Transverse colon (tissue), 4 donors: Measurements from ENCODE around the gene BCL11B. TPM values are rescaled to one million over a fixed set of nuclear protein-coding genes. Genes with fewer than 3 reads are reported as not detected.

Source experiments
- DNase-seq: peaks from one replicate; pipeline ENCODE4 v3.0.0-alpha.2; 2019
- H3K27ac ChIP-seq, 4 donors: fragments of 200-600 bp; sonication (generic); 2 replicates each; pipeline ENCODE4 v1.5.1; 2016 to 2018; ENCODE audit warnings: inconsistent platforms in 4 of 4
- H3K27me3 ChIP-seq: fragments of 200-600 bp; sonication (generic); 2 replicates; pipeline ENCODE4 v1.5.1; 2017; ENCODE audit warnings: inconsistent platforms
- H3K36me3 ChIP-seq, 4 donors: fragments of 200-600 bp; sonication (generic); 2 replicates each; pipeline ENCODE4 v1.5.1; 2017 to 2019; ENCODE audit warnings: inconsistent platforms in 4 of 4
- H3K4me1 ChIP-seq, 4 donors: fragments of 200-600 bp; sonication (generic); 2 replicates each; pipeline ENCODE4 v1.5.1; 2017 to 2020; ENCODE audit warnings: inconsistent platforms in 4 of 4
- H3K4me3 ChIP-seq, 4 donors: fragments of 200-600 bp; sonication (generic); 1 replicate in 1 of 4; 2 replicates in 3 of 4; pipeline versions ENCODE4 v1.5.1 to v1.6.1; 2017 to 2019; ENCODE audit warnings: inconsistent platforms in 4 of 4
- H3K9me3 ChIP-seq, 2 donors: fragments of 200-600 bp; sonication (generic); 2 replicates each; pipeline ENCODE4 v1.5.1; 2017 to 2019; ENCODE audit warnings: inconsistent platforms in 2 of 2
- EP300 ChIP-seq: sonication (generic); formaldehyde crosslinking; IDR thresholded peaks from one replicate; pipeline ENCODE4 v1.6.1; 2017; ENCODE audit warnings: antibody characterized with exemption, low read depth
- POLR2A ChIP-seq: fragments of 450-650 bp; IDR thresholded peaks from one replicate; pipeline ENCODE4 v1.6.1; 2016; ENCODE audit warnings: antibody characterized with exemption, mild to moderate bottlenecking, moderate library complexity
- POLR2AphosphoS5 ChIP-seq, 3 donors: sonication (generic); formaldehyde crosslinking; IDR thresholded peaks; one replicate each; pipeline ENCODE4 v1.6.1; 2016; ENCODE audit warnings: antibody characterized with exemption in 3 of 3
- WGBS, 2 donors: methylation state at CpG; one replicate each; pipeline ENCODE4 v1.1.5; 2018; ENCODE audit warnings: low coverage in 1 of 2; 5-methylcytosine and 5-hydroxymethylcytosine counted together
- in situ Hi-C, 4 donors: fragments of 200-750 bp; cut with MboI; loops; one replicate each; pipeline versions ENCODE4 v1.15.0 to v1.15.1; 2017; ENCODE audit warnings: low sequenced_read_pairs in 3 of 4, low pct_ligation_motif_present in 1 of 4, low pct_unique_long_range_greater_than_20kb in 1 of 4
- intact Hi-C: fragments of 100-400 bp; cut with DNase I; formaldehyde crosslinking; loops from one replicate; pipeline ENCODE4 v1.15.1; 2023; ENCODE audit warnings: low total_unique reads
- total RNA-seq, 4 donors: library from RNA; depleted of rRNA; stranded (reverse); fragments of >200 nt; gene quantifications; one replicate each; pipeline ENCODE4 v1.1.0, GENCODE V29; 2016
- TF ChIP-seq, protein P1 (sequence below), 5 experiments: fragments of 200-600 bp in 3 of 5; fragments of 450-650 bp in 2 of 5; sonication (generic) in 3 of 5; IDR thresholded peaks; 1 replicate in 2 of 5; 2 replicates in 3 of 5; pipeline ENCODE4 v1.5.1; 2016 to 2017; ENCODE audit warnings: antibody characterized with exemption in 5 of 5, inconsistent platforms in 3 of 5, mild to moderate bottlenecking in 2 of 5, moderate library complexity in 1 of 5

BCL11B gene
- total RNA-seq, 4 donors from 2014 or later = 0.37 to 4.8 (median 3.7) TPM

DNA sequence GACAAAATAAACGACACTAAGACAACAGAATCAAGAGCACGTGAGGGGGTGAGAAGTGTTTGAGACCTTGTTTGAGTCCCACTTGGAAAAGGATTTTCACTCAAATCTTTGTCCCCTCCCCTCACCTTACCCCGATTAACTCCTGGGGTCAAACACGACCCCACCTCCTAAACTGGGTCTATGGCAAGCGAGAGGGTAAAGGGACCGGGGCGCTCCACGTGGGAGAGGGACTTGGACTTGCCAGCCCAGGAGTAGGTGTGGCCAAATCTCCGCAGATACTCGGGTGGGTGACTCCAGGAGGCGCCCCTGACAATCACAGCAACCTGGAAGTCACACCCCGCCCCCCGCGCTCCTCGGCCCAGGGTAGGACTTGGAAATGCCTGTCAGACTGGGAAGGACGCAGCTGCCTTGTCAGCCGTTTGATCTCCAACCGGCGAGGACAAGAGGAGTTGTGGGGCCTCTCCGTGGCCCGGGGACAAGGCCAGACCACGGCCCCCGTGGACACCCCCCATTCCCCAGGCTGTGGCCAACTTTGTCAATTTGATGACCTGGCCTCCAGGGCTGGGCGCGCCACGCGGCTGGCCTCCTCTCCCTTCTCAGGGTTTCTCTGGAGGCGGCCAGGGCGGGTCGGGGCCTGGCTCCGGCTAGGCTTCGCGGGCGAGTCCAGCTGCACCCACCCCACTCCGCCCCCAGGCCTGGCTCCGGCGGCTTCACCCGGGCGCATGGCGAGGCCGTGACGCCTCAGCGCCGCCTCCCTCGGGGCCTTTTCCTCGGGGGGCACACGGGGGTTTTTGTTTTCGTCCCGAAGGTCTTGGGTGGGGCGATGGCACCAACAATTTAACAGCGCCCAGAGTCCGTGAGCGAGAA is 1.1 kb upstream of the BCL11B start:
- TF ChIP-seq, protein P1, sequence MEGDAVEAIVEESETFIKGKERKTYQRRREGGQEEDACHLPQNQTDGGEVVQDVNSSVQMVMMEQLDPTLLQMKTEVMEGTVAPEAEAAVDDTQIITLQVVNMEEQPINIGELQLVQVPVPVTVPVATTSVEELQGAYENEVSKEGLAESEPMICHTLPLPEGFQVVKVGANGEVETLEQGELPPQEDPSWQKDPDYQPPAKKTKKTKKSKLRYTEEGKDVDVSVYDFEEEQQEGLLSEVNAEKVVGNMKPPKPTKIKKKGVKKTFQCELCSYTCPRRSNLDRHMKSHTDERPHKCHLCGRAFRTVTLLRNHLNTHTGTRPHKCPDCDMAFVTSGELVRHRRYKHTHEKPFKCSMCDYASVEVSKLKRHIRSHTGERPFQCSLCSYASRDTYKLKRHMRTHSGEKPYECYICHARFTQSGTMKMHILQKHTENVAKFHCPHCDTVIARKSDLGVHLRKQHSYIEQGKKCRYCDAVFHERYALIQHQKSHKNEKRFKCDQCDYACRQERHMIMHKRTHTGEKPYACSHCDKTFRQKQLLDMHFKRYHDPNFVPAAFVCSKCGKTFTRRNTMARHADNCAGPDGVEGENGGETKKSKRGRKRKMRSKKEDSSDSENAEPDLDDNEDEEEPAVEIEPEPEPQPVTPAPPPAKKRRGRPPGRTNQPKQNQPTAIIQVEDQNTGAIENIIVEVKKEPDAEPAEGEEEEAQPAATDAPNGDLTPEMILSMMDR (IDR thresholded peaks at IDR 0.05) = peak in 1 of 5 experiments; percentile 10
- no peak for TF ChIP-seq POLR2AphosphoS5 (IDR thresholded peaks at IDR 0.05)
- peak; percentile 63 for DNase-seq
- H3K4me1 ChIP-seq = peaks cover 12 to 44% (median 43%) of the 10 kb centered on the region in 4 donors
- in situ Hi-C loops = loop anchor here in 3 of 4 donors (25.0 kb wide), 3 partner anchors 1111 to 1286 kb away; no protein-coding TSS in a partner anchor
- H3K36me3 ChIP-seq = no peaks in the 10 kb centered on the region
- WGBS, 2 donors = 2 to 5% methylated on average over 3 to 40 of the region's 53 CpGs
- H3K4me3 ChIP-seq = peak overlapping the region in 3 of 4 donors; percentile 48 to 67 (median 66)
- H3K9me3 ChIP-seq = no peaks in the 10 kb centered on the region
- H3K27ac ChIP-seq = peak overlapping the region; percentile 77 to 87 (median 82)
- peaks cover 70% of the 10 kb centered on the region for H3K27me3 ChIP-seq
- intact Hi-C loops = no loop called here

DNA sequence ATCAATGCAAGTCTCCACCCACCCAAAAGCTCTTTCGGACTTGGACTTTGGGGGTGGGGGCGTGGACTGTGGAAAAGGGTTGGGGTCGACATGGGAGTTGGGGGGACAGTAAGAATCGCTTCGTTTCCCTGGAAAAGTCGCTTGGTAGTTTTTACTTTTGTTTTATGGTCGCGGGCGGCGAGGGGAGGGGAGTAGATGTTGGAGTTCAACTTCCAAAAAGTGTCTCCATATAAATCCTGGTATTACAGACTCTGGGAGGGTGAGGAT is 568 bp upstream of the BCL11B start:
- intact Hi-C loops (no loop called here), in situ Hi-C loops (loop anchor here in 3 of 4 donors (25.0 kb wide), 3 partner anchors 1110 to 1285 kb away; no protein-coding TSS in a partner anchor)
- TF ChIP-seq, protein P1 (IDR thresholded peaks at IDR 0.05) = no peak
- TF ChIP-seq POLR2A (no peak), EP300 (no peak), POLR2AphosphoS5 (IDR thresholded peaks at IDR 0.05) (no peak)
- DNase-seq = no peak
- Histone ChIP-seq H3K27me3 (peaks cover 76% of the 10 kb centered on the region), H3K9me3 (no peaks in the 10 kb centered on the region), H3K4me3 (peak overlapping the region in 3 of 4 donors; percentile 48 to 67 (median 66)), H3K4me1 (peaks cover 12 to 44% (median 43%) of the 10 kb centered on the region in 4 donors), H3K27ac (peak overlapping the region; percentile 77 to 87 (median 82)), H3K36me3 (no peaks in the 10 kb centered on the region)
- WGBS, 2 donors = 2 to 5% methylated on average over 9 to 10 of the region's 10 CpGs

DNA sequence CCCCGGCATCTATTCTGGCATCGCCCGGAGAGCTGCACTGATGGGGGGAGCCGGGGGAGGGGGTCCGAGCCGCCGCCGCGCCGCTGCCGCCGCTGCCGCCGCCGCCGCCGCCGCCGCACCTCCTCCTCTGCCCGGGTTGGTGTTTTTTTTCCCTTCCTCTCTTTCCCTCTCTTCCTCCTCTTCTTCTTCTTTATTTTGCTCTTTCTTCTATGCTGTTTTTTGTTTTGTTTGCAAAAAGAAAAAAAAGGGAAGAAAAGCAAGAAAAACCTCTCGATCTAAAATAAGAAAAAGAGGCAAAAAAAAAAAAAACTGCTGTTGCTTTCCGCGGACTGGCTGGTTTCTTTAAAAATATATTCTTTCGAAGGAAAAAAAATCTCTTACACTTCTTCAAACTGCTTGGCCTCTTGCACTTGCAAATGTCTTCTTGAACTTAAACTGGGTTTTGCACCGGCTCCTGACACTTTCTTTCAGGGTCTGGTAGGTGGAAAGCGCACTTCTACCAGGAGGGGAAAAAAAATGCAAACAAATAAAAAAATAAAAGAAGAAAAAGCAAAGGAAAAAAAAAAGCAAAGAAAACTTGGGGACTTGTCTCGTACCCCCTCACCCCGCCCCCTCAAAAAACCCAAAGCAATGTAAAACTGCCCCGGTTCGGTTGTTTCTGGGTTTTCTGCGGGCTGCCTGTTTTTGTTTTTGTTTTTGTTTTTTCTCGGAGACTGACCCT is 616 bp downstream of the BCL11B start:
- H3K9me3 ChIP-seq = no peaks in the 10 kb centered on the region
- H3K4me1 ChIP-seq = peaks cover 12 to 45% (median 43%) of the 10 kb centered on the region in 4 donors
- no peak for TF ChIP-seq POLR2A
- TF ChIP-seq, protein P1 (IDR thresholded peaks at IDR 0.05) = no peak
- TF ChIP-seq EP300 = no peak
- TF ChIP-seq POLR2AphosphoS5 (IDR thresholded peaks at IDR 0.05) = no peak
- H3K27me3 ChIP-seq = peaks cover 82% of the 10 kb centered on the region
- in situ Hi-C loops (loop anchor here in 3 of 4 donors (25.0 kb wide), 3 partner anchors 1109 to 1284 kb away; no protein-coding TSS in a partner anchor), intact Hi-C loops (no loop called here)
- H3K36me3 ChIP-seq = no peaks in the 10 kb centered on the region
- DNase-seq = no peak
- H3K4me3 ChIP-seq = peak overlapping the region; percentile 42 to 67 (median 57)
- H3K27ac ChIP-seq = peak overlapping the region; percentile 77 to 87 (median 82)
- 1 to 2% methylated on average over 19 to 32 of the region's 32 CpGs for WGBS, 2 donors
